Measurements from ENCODE around the gene HMGB1.

Gene HMGB1

DNA sequence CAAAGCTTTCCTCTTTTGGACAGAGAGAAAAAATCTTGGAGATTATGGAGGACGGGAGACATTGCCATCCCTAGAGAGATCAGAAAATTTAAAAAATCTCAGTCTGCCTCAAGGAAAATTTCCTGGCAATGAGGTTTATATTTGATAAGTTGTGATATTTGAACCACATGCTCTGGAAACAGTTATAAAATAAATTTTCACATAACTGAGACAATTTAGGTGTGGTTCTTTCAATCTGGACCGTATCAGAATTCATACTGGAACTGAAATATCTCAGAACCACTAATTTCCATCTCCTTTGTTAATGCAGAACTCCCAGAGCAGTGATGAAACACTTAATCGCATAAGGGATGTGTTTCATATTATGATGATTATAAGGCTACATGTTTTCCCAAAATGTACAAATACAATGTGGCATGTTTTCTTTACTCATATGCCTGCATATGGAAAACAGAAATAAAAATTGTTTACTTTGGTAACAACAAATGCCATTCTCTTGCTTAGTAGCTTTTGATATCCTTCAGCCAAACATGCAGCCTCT lies 29.8 kb downstream of the HMGB1 start:
- no peak for DNase-seq (ENCODE audit: low read depth in 3 of 3, low spot score in 1 of 3)

DNA sequence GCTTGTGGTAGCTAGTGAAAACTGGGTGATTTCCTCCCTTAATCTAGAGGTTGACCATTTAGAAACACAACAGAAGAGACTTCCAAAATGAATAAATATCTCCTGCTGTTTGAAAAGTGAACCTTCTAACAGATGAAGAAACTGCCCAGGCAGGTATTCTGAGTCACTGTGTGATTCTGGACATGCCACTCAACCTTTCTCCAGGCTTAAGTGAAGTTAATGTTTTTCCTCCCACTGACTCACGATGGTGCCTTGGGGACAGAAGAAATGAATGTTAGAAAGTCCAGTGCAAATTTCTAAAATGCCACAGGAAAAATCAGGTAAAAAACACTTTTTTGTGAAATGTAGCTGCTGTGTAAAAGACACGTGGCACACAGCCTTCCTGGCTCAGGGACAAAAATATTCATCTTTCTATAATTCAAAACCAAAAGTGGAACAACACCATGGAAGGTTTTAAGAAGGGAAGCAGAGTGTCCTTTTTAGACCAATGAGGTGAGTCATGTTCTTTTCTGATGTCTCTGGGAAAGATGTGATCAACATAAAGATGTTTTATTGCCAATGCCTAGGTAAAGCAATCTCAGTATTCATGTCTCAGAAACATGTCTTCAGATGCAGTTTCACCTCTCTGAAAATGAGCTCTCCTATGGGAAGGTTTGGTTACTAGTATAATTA lies 34.3 kb downstream of the HMGB1 start:
- DNase-seq (ENCODE audit: low read depth in 3 of 3, low spot score in 1 of 3), result no peak

DNA sequence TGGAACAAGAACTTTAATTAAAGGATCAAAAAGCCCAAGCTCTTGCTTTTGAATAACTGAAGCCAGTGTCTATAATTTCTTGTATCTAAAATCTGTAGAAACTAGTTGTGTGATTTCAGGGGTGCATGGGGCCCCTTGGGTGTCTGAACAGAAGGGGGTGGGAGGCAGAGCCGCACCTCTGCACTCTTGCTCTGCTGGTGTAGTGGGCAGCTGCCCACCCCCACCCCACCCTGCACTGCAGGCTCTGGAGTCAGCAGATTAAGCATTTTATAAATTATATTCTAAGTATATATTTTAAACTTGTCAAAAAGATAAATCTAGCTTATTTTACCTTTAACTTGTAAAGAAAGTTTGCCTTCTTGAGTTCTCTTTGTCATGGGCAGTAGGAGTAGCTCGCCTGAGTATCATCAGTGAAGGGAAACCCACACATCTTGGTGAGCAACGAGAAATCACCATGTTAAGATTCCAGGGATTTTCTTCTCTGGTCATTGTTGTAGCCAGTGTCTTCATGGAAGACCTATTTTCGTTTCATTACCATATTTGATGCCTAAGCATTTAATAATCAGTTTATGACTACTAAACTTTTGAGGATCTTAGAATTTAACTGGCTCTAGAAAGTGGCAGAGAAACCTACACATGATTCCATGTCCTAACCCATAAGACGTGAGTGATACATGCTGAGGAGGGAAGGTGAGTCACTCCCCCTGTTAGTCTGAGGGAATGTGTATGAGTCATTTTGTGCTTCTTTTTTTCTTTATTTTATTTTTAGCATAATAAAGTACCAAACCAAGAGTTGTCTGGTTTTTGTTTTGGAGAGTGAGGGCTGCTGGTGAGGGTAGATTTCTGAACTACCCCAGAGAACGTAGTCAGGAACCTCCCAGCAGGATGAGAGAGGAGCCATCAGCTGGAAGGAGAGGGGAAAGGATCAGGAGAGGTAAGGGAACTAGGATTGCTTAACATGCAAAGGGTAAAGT lies 35.7 kb downstream of the HMGB1 start:
- DNase-seq (ENCODE audit: low read depth in 3 of 3, low spot score in 1 of 3), result no peak

DNA sequence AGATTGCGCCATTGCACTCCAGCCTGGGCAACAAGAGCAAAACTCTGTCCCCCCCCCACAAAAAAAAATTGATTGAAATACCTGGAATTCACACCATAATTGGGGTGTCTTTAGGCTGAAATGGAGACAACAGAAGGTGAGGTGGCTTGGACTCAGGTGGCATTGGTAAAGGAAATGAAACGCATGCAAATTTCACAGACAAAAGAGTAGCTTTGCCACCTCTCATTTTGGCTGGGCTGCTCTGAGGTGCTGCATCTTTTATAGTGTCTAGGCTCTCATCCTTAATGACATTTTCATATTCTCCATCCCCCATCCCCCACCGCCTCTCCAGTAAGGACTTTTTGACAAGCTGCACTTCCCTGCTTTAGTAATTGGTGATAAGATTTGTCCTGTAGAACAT lies 36.5 kb downstream of the HMGB1 start:
- no peak for DNase-seq (ENCODE audit: low read depth in 3 of 3, low spot score in 1 of 3)

DNA sequence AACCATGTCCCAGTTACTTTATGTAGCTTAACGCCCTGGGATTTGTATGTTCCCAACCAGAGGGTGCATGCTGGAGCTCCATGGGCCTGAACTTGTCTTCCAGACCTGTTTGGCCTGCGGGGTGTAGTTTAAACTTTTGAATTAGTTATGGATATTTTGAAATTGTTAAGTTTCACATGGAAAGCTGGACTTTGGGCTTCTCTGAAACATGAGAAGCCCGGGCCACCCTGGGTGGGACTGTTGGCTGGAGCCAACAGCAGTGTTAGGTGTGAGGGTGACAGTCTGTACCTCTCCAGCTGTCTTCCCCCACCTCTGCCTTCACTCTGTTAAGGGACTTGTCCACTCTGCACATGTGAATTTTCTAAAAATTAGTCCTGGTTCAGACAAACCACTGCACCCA lies 41.8 kb downstream of the HMGB1 start:
- DNase-seq (ENCODE audit: low read depth in 3 of 3, low spot score in 1 of 3), result no peak

DNA sequence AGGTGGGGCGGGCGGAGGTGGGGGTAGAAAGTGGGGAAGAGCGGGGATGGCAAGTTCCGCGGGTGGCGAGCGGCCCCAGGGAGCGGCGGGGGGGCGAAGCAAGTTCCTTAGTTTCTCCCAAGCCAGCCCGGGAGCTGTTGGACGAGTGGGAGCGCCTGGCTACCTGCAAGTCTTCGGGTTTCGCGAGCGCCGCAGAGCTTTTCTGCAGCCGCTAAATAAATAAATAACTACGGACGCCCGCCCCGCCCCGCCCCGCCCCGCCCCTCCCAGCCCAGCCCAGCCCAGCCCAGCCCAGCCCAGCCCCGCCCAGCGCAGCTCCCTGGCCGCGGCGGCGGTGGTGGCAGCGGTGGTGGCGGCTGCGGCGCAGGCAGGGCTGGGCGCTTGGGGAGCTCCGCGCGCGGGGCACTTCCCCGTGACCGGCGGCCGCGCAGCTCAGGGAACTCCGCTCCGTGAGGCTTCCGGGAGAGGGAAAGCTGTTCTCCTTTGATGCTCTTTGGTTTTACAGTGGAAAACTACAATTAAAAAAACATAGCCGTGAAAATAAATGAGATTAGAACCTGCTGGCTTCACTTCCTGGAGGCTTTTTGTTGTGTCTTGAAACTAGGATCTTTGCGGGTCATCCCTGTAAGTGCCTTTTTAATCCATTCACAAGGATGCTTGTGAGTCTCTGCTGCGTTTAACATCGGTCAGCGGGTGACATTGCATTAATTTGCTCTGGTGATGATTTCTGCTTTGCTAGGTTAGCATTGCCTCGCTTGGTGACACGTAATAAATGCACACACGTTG lies 43.5 kb downstream of the HMGB1 start, which contains the start of gene UBE2L5:
Gene UBE2L5 (plus strand): TSS at position 440 of the 786 bp plus-strand sequence. CDS start 5,498 bp downstream, outside the sequence.
- peak; percentile 24 to 53 (median 27) for DNase-seq (ENCODE audit: low read depth in 3 of 3, low spot score in 1 of 3)

DNA sequence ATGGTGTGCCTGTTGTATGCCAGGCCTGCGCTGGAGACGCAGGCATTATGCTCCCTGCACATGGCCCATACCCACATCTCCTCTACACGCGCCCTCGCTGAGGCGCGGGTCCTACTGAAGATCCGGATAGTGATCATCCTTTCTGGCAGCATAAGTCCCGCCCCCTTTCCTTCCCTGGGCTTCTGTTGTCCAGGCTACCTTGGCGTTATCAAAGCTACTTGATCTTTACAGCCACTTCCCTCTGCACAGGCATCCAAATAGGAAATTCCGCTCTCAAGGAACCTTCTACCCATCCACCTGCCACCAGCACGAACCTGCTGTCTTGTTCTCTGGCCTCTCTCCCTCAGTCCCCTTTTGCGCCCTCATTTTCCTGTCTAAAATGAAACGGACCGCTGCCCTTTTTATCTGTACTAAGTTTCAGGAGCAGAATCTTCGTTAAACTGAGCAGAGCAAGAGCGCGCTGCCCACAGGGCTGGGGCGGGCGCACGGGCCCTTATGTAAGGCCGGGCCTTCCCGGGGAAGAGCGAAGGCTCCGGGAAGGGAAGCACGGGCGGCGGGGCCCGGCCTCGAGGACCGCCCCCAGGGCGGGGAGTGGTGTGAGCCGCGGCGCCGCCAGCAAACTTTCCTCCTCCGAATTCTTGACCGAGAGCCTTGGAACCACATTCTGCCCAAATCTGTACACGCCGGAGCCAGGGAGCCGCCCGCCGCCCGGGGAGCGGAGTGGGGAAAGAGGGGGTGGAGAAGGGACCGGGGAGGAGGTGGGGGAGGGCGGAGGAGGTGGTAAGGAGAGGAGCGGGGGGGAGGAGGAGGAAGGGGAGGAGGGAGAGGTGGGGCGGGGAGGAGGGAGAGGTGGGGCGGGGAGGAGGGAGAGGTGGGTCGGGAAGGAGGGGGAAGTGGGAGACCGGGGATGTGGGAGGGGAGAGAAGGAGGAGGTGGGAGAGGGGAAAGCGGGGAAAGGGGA lies 44.4 kb downstream of the HMGB1 start:
- DNase-seq (ENCODE audit: low read depth in 3 of 3, low spot score in 1 of 3), result peak in 1 of 3 donors; percentile 16

DNA sequence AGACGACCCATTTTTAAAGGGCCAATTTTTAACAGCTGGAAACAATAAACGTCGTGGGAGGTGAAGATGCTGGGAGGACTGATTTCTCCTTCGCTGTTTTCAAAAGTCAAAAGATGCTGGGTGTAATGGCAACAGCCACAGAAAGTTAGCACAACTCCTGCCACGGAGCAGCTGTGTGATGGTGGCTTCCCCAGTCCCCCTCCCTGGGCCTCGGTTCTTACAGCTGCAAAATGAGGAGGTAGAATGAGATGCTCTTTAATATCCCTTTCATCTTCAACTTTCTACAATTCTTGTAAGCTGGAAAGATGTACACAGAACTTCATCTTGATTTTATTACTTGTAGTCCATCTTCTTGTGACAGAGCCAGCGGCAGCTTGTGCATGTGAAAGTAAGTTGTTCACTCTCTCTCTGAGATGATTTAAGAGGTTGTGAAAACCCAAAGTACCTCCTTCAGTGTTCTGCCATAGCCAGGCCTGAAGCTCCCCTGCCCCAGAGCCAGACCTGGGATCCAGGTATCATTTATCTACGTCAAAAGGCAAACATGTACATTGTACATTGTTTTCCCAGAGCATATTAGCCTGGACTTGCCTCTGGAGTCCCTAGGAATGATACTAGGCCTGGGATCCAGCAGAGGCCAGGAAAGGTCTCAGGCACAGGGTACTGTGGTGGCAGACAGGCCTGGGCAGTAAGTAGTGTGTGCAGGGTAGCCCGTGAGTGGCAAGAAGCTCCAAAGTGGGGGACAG lies 46.8 kb downstream of the HMGB1 start:
- DNase-seq (ENCODE audit: low read depth in 3 of 3, low spot score in 1 of 3), result no peak

DNA sequence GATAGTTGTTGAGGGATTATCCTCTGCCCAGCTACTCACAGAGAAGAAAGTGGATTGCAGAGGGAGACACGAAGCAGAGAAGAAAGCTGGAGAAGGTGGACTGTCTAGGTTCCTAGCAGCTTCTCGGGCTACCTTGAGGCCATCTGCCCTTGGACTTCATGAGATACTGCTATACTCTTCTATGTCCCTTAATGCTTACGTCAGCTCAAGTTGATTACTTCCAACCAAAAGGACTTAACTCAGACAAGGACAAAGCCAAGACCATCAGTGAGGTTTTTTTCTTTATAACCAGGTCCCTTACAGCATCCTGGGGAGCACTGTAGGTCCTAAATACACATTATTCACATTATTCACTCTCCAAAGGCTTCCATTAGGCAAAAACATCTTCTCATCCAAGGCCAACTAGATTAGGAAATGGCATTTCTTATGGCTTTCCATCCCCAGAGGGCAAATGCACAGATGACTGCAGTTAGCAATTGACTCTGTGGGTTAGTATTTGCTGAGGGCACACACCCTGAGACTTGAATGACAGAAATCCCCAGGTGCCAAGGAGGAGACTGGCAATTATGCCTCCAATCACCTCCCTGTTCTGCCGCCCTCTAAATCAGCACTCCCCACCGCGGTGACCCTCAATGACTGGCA lies 47.5 kb downstream of the HMGB1 start:
- no peak for DNase-seq (ENCODE audit: low read depth in 3 of 3, low spot score in 1 of 3)

DNA sequence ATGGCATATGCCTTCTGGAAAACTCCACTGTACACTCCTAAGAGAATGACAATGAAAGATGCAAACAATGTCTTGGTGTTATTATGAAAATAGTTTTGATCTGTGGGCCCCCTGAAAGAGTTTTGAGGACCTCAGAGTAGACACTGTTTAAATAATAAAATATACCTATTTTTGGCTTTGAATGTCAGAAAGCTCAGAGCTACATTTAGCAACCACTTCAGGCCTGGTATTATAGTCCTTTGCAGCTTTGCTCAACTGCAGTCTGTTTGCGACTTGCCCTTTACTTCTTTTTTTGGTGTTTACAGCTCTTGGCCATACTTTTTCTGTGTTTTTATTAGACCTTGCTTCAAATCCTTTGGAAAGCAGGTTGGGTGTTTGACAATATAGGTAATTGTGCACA lies 49.3 kb downstream of the HMGB1 start:
- no peak for DNase-seq (ENCODE audit: low read depth in 3 of 3, low spot score in 1 of 3)

DNA sequence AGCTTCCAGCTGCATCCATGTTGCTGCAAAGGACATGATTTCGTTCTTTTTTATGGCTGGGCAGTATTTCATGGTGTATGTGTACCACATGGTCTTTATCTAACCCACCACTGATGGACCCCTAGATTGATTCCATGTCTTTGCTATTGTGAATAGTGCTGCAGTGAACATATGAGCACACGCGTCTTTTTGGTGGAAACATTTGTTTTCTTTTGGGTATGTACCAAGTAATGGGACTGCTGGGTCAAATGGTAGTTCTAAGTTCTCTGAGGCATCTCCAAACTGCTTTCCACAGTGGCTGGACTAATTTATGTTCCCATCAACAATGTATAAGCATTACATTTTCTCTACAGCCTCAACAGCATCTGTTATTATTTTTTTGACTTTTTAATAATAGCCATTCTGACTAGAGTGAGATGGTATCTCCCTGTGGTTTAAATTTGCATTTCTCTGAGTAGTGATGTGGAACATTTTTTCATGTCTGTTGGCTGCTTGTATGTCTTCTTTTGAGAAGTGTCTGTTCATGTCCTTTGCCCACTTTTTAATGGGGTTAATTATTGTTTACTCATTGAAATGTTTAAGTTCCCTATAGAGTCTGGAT lies 50.2 kb downstream of the HMGB1 start:
- DNase-seq (ENCODE audit: low read depth in 3 of 3, low spot score in 1 of 3), result no peak

DNA sequence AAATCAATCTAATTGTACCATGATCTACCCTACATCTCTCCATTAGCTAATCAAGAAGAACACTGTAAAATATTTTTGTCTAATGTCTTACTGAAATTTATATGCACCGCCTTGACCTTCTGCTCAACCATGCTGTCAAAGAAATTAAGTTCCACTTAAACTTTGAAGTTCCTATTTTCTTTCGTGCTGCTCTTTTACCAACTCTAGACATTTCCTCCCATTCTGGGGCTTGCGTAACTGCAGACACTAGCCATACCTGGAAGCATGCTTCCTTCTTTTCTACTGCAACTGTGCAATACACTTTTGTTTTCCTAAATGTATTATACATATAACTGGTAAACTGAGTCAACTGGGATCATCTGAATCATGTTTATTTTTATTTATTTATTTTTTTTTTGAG lies 51.9 kb downstream of the HMGB1 start:
- no peak for DNase-seq (ENCODE audit: low read depth in 3 of 3, low spot score in 1 of 3)

DNA sequence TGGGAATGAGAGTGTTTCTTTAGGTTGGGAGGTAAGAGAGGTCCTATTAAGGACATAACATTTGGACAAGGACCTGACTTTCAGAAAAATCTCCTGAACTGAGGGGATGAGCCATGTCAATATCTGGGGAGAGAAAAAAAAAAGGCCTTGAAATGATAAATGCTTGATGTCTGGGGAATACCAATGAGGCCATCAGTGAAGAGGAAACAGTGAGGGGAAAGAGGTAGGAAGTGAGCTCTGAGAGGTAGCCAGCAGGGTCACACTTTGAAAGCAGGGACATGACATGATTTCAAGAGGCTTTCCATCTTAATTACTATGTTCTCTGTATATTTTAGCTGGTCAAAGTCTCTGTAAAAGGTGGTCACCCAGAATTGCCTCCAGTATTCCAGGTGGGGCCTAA lies 53.4 kb downstream of the HMGB1 start:
- DNase-seq (ENCODE audit: low read depth in 3 of 3, low spot score in 1 of 3), result no peak

DNA sequence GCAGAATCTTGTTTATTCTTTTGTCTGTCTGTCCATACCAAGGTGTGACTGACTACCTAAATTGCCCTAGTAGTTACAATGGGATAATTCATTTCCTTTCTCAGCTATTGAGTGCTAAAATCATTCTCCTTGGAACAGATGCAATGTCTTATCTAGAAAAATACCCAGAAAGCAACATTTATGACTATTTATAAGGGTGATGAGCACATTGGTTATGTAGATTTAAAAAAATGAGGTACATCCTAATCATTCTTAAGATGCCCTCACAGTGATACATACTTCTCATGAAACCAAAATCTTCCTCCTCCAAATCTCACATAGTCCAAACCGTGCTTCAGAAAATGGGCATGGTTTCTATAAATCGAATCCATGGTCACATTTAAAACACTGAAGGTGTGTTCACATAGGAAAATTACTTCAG lies 55.0 kb downstream of the HMGB1 start:
- no peak for DNase-seq (ENCODE audit: low read depth in 3 of 3, low spot score in 1 of 3)

DNA sequence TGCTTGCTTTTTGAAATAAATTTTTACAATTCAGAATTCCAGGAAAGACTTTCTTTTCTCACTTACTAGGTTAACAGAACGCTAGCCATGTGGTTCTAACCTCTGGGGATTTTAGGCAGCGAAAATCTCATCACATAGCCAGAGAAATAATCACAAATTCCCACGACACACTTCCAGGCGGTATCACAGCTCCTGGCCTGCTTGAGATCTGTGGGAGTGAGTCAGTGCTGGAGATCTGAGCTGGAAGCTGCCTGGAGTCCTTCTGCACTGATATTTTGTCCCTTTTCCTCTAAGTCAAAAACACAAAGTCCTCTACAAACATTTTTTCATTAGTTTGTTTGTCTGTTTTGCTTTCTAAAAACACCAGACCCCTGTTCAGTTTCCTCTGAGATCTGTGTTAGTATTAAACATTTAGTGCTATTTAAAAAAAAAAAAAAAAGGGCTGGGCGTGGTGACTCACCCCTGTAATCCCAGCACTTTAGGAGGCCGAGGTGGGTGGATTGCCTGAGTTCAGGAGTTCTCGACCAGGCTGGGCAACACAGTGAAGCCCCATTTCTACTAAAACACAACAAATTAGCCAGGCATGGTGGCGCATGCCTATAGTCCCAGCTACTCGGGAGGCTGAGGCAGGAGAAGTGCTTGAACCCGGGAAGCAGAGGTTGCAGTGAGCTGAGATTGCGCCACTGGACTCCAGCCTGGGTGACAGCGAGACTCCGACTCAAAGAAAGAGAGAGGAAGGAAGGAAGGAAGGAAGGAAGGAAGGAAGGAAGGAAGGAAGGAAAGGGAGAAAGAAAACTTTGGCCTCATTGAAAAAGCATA lies 55.6 kb downstream of the HMGB1 start:
- DNase-seq (ENCODE audit: low read depth in 3 of 3, low spot score in 1 of 3), result no peak

DNA sequence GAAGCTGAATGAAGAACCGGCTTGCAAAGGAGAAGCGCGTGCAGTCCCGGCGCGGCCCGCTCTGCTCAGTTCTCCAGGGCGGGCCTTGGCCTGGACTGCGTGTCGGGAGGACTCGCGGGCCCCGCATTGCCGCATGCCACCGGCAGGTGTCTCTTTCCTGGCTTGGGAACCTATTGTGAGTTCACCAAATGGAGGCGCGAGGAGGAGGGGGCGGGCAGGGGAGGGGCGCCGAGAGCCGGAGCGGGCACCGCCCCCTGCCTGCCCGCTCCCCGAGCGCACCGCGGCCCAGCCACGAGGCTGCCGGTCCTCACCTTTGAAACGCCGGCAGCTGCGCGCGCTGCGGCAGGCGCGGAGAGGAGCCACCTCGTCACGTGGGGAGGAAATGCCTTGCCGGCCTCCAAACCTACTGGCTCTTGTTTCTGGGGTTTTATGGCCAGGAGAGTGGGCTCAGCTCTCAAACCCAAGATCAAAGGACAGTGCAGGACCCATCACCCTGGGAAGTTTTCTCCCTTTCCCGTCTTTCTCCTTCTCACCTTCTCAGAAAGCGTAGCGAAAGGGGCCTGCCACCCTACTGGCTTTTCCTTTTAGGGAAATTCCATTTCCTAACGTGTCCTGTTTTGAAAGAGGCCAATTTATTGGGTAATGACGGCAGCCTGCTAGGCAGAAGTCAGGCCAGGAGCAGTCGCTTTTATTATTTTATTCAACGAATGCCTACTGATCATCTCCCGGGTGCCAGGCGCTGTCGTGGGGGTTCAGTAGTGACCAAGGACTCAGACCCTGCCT lies 57.2 kb downstream of the HMGB1 start:
- peak; percentile 73 to 88 (median 83) for DNase-seq (ENCODE audit: low read depth in 3 of 3, low spot score in 1 of 3)

Measured in stimulated activated CD4-positive, alpha-beta T cell treated with anti-CD3 and anti-CD28 coated beads, TNF-alpha, amount 100 ng/mL, for 1 hour (primary cell).